ENCODE measurements around the gene FAM98A. TPM values are rescaled to one million over a fixed set of nuclear protein-coding genes. Genes with fewer than 3 reads are reported as not detected.
A peak's percentile ranks its signal among the peaks of the same experiment; 100 is the strongest.

FAM98A gene
- polyA plus RNA-seq, 2 of the 4 experiments (the other 2 are of a cell fraction): 83.4 to 97.2 TPM

DNA sequence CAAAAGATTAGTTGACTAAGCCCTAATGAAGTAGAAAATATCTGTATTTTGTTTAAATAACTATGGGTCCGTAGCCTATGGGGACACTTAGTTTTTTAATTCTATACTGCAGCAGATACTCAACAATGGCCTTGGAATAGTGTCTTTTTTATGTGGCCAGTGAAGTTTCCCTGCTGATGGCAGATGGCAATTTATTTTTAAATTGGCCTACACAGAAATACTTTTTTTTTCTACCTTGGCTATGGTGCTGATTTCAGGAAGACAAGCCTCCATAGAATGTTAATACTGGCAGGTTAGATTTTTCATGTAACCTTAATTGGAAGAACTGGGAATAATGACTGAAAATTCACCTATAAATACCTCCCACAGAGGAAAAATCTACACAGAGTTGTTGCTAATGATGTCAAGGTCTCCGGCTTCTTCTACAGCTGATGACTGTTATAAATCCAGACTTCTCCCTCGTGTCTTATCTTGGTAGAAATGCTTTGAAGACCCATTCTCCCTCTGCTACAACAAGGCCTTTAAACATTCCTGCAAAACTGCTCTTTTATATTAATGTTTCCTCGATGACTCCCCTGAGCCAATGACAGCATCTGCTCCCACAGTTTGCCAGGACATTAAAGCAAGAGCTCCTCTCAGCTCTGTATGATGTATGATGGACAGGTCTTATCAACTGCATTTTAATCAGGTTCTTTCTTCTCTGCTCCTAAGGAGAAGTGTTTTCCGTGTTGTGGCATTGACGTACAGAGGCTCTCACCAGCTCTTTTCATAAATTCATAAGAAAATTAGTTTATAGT lies 29.1 kb upstream of the FAM98A start:
- Histone ChIP-seq H3K4me3 (no peak overlapping the region), H3K4me2 (no peak overlapping the region), H3K4me1 (no peaks in the 10 kb centered on the region), H3K9me3 (no peaks in the 10 kb centered on the region), H3K27ac (no peak overlapping the region)
- TF ChIP-seq RAD21 (conservative IDR thresholded peaks at IDR 0.05 in 1 of 2, IDR thresholded peaks at IDR 0.05 in 1 of 2) (no peak), NPAS2 (CRISPR knock-in tag; IDR thresholded peaks at IDR 0.05; ENCODE audit: borderline replicate concordance) (no peak), ZC3H11A (IDR thresholded peaks at IDR 0.05) (no peak), RARB (CRISPR knock-in tag; IDR thresholded peaks at IDR 0.05) (no peak)
- DNase-seq (ENCODE audit: low read depth in 1 of 2, low spot score in 1 of 2): no peak
- CTCF ChIA-PET: no interaction called here
- POLR2A ChIA-PET: no interaction called here
- no peak for ATAC-seq
- 55% methylated on average over 6 of the region's 6 CpGs for WGBS (ENCODE audit: missing lambda C conversion rate)
- no peak for FAIRE-seq

GRCh38 chr2:33619028-33619427 lies 19.9 kb upstream of the FAM98A start:
- 39% methylated on average over 1 of the region's 1 CpG for WGBS (ENCODE audit: missing lambda C conversion rate)

DNA sequence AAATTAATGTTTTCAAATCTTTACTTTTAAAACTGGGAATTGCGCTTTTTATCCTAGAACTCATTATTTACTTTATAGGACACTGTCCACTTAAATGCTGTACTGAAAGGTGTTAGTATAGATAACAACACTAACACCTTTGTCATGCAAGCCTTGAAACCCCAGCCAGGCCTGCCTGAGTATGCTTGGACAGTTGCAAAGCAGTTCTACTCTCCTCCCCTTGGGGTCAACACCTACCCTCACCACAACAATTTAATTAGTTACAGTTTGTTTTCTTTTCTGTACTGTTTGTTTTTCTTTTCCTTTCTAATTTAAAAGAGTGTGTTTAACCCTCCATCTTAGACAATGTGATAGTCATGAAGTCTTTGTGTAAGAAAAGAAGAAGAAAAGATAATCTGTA lies 18.9 kb upstream of the FAM98A start:
- Histone ChIP-seq H3K4me1 (no peaks in the 10 kb centered on the region), H3K9me3 (no peaks in the 10 kb centered on the region), H3K4me2 (no peak overlapping the region), H3K4me3 (no peak overlapping the region), H3K27ac (no peak overlapping the region)
- no peak for DNase-seq (ENCODE audit: low read depth in 1 of 2, low spot score in 1 of 2)
- POLR2A ChIA-PET: no interaction called here
- CTCF ChIA-PET: no interaction called here
- FAIRE-seq: peak; percentile 77
- no peak for ATAC-seq
- 91% methylated on average over 1 of the region's 1 CpG for WGBS (ENCODE audit: missing lambda C conversion rate)
- TF ChIP-seq NR3C1 (IDR thresholded peaks at IDR 0.05): no peak
- no peak for TF ChIP-seq SMC3 (IDR thresholded peaks at IDR 0.05)
- TF ChIP-seq HOXB13 (CRISPR knock-in tag; IDR thresholded peaks at IDR 0.05; ENCODE audit: low read depth): no peak
- TF ChIP-seq GATA3 (IDR thresholded peaks at IDR 0.05; ENCODE audit: borderline replicate concordance): no peak
- TF ChIP-seq, protein P1, sequence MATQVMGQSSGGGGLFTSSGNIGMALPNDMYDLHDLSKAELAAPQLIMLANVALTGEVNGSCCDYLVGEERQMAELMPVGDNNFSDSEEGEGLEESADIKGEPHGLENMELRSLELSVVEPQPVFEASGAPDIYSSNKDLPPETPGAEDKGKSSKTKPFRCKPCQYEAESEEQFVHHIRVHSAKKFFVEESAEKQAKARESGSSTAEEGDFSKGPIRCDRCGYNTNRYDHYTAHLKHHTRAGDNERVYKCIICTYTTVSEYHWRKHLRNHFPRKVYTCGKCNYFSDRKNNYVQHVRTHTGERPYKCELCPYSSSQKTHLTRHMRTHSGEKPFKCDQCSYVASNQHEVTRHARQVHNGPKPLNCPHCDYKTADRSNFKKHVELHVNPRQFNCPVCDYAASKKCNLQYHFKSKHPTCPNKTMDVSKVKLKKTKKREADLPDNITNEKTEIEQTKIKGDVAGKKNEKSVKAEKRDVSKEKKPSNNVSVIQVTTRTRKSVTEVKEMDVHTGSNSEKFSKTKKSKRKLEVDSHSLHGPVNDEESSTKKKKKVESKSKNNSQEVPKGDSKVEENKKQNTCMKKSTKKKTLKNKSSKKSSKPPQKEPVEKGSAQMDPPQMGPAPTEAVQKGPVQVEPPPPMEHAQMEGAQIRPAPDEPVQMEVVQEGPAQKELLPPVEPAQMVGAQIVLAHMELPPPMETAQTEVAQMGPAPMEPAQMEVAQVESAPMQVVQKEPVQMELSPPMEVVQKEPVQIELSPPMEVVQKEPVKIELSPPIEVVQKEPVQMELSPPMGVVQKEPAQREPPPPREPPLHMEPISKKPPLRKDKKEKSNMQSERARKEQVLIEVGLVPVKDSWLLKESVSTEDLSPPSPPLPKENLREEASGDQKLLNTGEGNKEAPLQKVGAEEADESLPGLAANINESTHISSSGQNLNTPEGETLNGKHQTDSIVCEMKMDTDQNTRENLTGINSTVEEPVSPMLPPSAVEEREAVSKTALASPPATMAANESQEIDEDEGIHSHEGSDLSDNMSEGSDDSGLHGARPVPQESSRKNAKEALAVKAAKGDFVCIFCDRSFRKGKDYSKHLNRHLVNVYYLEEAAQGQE (IDR thresholded peaks at IDR 0.05): no peak
- no peak for TF ChIP-seq RNF2 (IDR thresholded peaks at IDR 0.05; ENCODE audit: borderline replicate concordance, low read depth)
- no peak for TF ChIP-seq ZNF302 (CRISPR knock-in tag; IDR thresholded peaks at IDR 0.05)
- no peak for TF ChIP-seq RFX5 (IDR thresholded peaks at IDR 0.05)
- TF ChIP-seq JUNB (IDR thresholded peaks at IDR 0.05): no peak
- no peak for TF ChIP-seq RCOR1 (IDR thresholded peaks at IDR 0.05; ENCODE audit: low read depth, low read length)
- TF ChIP-seq ATOH8 (CRISPR knock-in tag; IDR thresholded peaks at IDR 0.05; ENCODE audit: low read depth): no peak

More at GRCh38 chr2:33619028-33619427, 19.9 kb upstream of the FAM98A start:
- Histone ChIP-seq H3K4me2 (no peak overlapping the region), H3K9me3 (no peaks in the 10 kb centered on the region), H3K27ac (no peak overlapping the region), H3K4me3 (no peak overlapping the region), H3K4me1 (no peaks in the 10 kb centered on the region)
- POLR2A ChIA-PET: no interaction called here
- FAIRE-seq: no peak
- CTCF ChIA-PET: no interaction called here
- no peak for DNase-seq (ENCODE audit: low read depth in 1 of 2, low spot score in 1 of 2)
- no peak for ATAC-seq
- TF ChIP-seq RCOR1 (IDR thresholded peaks at IDR 0.05; ENCODE audit: low read depth, low read length) (no peak), RFX5 (IDR thresholded peaks at IDR 0.05) (no peak), FOSL2 (IDR thresholded peaks at IDR 0.05) (no peak), FOSL2 (CRISPR knock-in tag; IDR thresholded peaks at IDR 0.05) (no peak), HOXA7 (CRISPR knock-in tag; IDR thresholded peaks at IDR 0.05) (no peak), ATOH8 (CRISPR knock-in tag; IDR thresholded peaks at IDR 0.05; ENCODE audit: low read depth) (no peak), KDM5A (IDR thresholded peaks at IDR 0.05) (no peak), ZNF302 (CRISPR knock-in tag; IDR thresholded peaks at IDR 0.05) (no peak), JUN (IDR thresholded peaks at IDR 0.05) (no peak), HOXB13 (CRISPR knock-in tag; IDR thresholded peaks at IDR 0.05; ENCODE audit: low read depth) (no peak), HDAC2 (IDR thresholded peaks at IDR 0.05) (no peak), SREBF2 (IDR thresholded peaks at IDR 0.05) (no peak), HEYL (CRISPR knock-in tag; IDR thresholded peaks at IDR 0.05) (no peak), GATA3 (IDR thresholded peaks at IDR 0.05; ENCODE audit: borderline replicate concordance) (no peak), NPAS2 (CRISPR knock-in tag; IDR thresholded peaks at IDR 0.05; ENCODE audit: borderline replicate concordance) (no peak)
- TF ChIP-seq, protein P1 (IDR thresholded peaks at IDR 0.05): no peak

Data from A549 (cell line).